Nephron progenitor cell (in vitro differentiated cells): ENCODE data around the gene MTX1.

ENCODE experiments used
- DNase-seq: peaks from one replicate; pipeline ENCODE4 v3.0.0; 2021
- H3K27ac Mint-ChIP-seq: 2 replicates; pipeline ENCODE4 v1.8.0; 2021; ENCODE audit warnings: mild to moderate bottlenecking, moderate library complexity, mixed read lengths
- H3K27me3 Mint-ChIP-seq: 2 replicates; pipeline ENCODE4 v1.8.0; 2021; ENCODE audit warnings: mild to moderate bottlenecking, low read depth, mixed read lengths; ENCODE audit not compliant: poor library complexity
- H3K36me3 Mint-ChIP-seq: 2 replicates; pipeline ENCODE4 v1.8.0; 2021; ENCODE audit warnings: low read depth, mixed read lengths
- H3K4me1 Mint-ChIP-seq: 2 replicates; pipeline ENCODE4 v1.8.0; 2021; ENCODE audit warnings: mixed read lengths
- H3K4me3 Mint-ChIP-seq: 2 replicates; pipeline ENCODE4 v1.8.0; 2021; ENCODE audit warnings: mild to moderate bottlenecking, moderate library complexity, mixed read lengths
- H3K9me3 Mint-ChIP-seq: 2 replicates; pipeline ENCODE4 v1.8.0; 2021; ENCODE audit warnings: mild to moderate bottlenecking, moderate library complexity, mixed read lengths
- CTCF ChIP-seq: fragments of 200-600 bp; sonication (generic); IDR thresholded peaks from 2 replicates; pipeline ENCODE4 v1.5.0; 2021; ENCODE audit warnings: antibody characterized with exemption

MTX1 gene

GRCh38 chr1:155177918-155178281 lies 30.6 kb upstream of the MTX1 start:
- no peak for DNase-seq
- Mint-ChIP-seq H3K4me3 (no peak overlapping the region), H3K4me1 (peaks cover 40% of the 10 kb centered on the region), H3K27ac (no peak overlapping the region), H3K9me3 (no peaks in the 10 kb centered on the region), H3K36me3 (peaks cover 28% of the 10 kb centered on the region), H3K27me3 (peaks cover 14% of the 10 kb centered on the region)
- TF ChIP-seq CTCF: no peak

GRCh38 chr1:155178441-155179111 lies 29.9 kb upstream of the MTX1 start:
- no peak for DNase-seq
- Mint-ChIP-seq H3K36me3 (peaks cover 28% of the 10 kb centered on the region), H3K9me3 (no peaks in the 10 kb centered on the region), H3K4me1 (peaks cover 34% of the 10 kb centered on the region), H3K27me3 (peaks cover 11% of the 10 kb centered on the region), H3K27ac (peak overlapping the region; percentile 67), H3K4me3 (no peak overlapping the region)
- TF ChIP-seq CTCF: no peak

GRCh38 chr1:155179112-155180031 lies 29.1 kb upstream of the MTX1 start:
- H3K27me3 Mint-ChIP-seq: peaks cover 10% of the 10 kb centered on the region
- H3K9me3 Mint-ChIP-seq: no peaks in the 10 kb centered on the region
- H3K27ac Mint-ChIP-seq: no peak overlapping the region
- DNase-seq: no peak
- no peak for TF ChIP-seq CTCF
- H3K4me3 Mint-ChIP-seq: no peak overlapping the region
- H3K4me1 Mint-ChIP-seq: peaks cover 26% of the 10 kb centered on the region
- peaks cover 28% of the 10 kb centered on the region for H3K36me3 Mint-ChIP-seq

- H3K27me3 Mint-ChIP-seq: peaks cover 7% of the 10 kb centered on the region
- no peak overlapping the region for H3K27ac Mint-ChIP-seq
- DNase-seq: no peak
- H3K36me3 Mint-ChIP-seq: peaks cover 26% of the 10 kb centered on the region
- no peak for TF ChIP-seq CTCF
- H3K4me3 Mint-ChIP-seq: no peak overlapping the region
- peaks cover 20% of the 10 kb centered on the region for H3K4me1 Mint-ChIP-seq
- no peaks in the 10 kb centered on the region for H3K9me3 Mint-ChIP-seq
Observed at GRCh38 chr1:155181371-155182051, 27.0 kb upstream of the MTX1 start.

- H3K36me3 Mint-ChIP-seq: peaks cover 22% of the 10 kb centered on the region
- no peak overlapping the region for H3K27ac Mint-ChIP-seq
- peaks cover 22% of the 10 kb centered on the region for H3K4me1 Mint-ChIP-seq
- no peak for TF ChIP-seq CTCF
- H3K27me3 Mint-ChIP-seq: peaks cover 7% of the 10 kb centered on the region
- H3K9me3 Mint-ChIP-seq: no peaks in the 10 kb centered on the region
- DNase-seq: no peak
- no peak overlapping the region for H3K4me3 Mint-ChIP-seq
Observed at GRCh38 chr1:155182052-155182550, 26.4 kb upstream of the MTX1 start.
